Inflammatory macrophage treated with lipopolysaccharide for 4 hours (primary cell): ENCODE data around the gene CASP8.
A peak's percentile ranks its signal among the peaks of the same experiment; 100 is the strongest.

Experiments
- DNase-seq: peaks from one replicate; pipeline ENCODE4 v3.0.0-alpha.2; 2020

The CASP8 gene

DNA sequence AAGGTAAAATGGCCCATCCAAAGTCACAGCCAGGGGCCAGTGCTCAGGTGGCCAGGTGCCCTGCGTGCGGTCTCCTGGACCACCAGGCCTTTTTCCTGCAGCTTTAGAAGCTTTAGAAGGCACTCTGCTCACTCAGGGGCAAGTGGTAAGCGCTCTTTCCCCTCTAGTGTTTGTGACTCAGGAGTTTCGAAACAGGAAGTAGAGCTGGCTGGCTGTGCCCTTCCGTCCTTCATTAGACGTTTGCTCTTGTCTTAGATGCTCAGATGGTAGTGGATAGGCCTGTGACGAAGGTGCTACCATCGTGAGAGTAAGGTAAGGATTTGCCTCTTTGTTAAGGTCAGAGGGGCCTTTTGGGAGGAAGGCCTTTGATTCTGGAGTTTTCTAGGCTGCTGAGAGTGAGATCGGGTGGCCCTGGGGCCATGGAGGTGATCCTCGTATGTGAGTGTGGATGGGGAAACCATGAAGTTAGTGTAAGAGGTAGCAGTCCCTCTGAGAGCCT, at the start of gene CASP8:
Gene CASP8 (plus strand): TSS at position 235 of the 499 bp plus-strand sequence. CDS start 5,951 bp downstream, outside the sequence.
- peak; percentile 86 for DNase-seq

DNA sequence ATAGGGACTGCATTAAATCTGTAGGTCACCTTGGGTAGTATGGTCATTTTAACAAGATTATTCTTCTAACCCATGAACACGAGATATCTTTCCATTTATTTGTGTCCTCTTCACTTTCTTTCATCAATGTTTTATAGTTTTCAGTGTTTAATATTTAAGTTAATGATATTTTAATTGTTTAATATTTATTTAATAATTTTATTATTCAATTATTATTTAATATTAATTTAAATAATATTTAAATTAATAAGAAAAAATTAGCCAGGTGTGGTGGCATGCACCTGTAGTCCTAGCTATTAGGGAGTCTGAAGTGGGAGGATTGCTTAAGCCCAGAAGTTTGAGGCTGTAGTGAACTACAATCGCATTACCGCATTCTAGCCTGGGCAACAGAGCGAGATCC, 44.4 kb upstream of the CASP8 start:
- DNase-seq = no peak

DNA sequence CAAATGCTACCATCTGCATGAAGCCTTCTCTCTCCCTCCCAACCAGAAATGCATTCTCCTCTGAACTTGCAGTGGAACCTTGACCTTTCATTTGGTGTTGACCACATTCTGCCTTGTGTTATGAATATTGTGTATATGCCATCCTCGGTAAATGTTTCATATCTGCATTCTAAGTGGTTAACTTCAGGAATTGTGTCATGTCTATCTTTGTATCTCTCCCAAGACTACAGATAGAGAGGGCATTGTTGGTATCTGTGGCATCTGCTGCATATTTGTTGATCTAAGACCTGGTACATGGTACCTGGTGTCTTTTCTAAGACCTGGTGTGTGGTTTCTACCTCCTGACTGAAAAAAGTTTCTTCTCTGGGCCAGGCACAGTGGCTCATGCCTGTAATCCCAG, 43.4 kb upstream of the CASP8 start:
- DNase-seq = no peak

DNA sequence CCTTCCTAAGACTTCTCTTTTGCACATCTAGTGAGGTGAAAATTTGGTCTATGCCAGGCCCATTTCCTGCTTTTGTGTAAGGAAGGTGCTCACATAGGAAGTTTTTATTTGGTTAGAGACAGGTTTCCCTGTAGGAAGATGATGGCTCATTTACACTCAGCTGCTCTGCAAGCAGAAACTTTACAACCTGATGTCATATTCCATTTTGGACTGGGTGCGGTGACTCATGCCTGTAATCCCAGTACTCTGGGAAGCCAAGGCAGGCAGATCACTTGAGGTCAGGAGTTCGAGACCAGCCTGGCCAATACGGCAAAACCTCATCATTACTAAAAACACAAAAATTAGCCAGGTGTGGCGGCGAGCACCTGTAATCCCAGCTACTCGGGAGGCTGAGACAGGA, 41.6 kb upstream of the CASP8 start:
- DNase-seq = peak; percentile 40

DNA sequence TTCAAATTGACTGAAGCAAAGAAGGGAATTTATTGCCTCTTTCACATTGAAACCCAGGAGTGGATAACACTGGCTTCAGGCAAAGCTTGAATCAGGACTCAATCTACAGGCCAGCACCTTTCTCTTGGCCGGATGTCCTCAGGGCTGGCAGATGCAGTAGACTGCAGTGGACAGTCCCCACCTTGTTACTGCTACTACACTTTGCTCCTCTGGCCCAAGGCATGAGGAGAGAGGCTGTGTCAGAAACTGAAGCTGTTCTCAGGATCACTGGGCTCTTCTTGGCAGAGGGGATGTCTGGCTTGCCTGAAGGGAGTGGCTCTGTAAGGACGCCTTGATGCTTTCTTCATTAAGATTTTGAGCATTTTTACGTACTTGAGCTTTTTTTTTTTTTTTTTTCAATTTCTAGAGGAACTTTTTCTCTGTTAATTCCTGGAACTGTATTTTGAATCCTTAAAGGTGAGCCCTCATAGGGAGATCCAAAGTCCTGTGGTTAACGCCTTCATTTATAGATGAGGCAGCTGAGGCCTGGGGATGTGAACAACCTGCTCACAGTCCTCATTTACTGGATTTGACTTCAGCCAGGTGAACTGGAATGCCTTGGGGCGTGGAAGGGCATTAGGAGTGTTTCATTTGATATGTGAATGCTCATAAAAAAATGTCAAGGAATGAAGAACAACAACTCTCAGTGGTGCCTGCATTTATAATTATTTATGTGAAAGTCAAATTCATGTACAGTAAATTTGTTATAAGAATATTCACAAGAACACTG, 40.8 kb upstream of the CASP8 start:
- no peak for DNase-seq

DNA sequence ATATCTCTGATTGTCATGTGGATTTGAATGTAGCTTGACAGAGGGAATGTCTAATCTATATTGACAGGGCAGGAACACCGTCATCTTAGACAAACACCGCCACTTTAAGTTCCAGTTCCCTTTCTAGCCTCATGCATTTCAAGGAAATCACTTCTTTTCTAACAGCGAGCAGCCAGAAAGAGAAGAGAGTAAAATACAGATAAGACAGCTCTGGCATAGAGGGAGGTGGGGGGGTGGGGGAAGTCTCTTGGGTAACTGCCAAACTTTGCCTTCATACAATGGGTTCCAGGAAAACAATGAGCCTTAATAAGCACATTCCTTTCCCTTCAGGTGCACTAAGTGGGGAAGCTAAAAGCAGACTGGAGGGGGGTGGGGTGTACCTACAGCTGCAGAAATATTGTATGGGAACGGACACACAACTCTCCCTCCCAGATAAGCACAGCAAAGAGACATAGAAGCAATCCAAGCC, 40.2 kb upstream of the CASP8 start:
- DNase-seq = peak; percentile 36

DNA sequence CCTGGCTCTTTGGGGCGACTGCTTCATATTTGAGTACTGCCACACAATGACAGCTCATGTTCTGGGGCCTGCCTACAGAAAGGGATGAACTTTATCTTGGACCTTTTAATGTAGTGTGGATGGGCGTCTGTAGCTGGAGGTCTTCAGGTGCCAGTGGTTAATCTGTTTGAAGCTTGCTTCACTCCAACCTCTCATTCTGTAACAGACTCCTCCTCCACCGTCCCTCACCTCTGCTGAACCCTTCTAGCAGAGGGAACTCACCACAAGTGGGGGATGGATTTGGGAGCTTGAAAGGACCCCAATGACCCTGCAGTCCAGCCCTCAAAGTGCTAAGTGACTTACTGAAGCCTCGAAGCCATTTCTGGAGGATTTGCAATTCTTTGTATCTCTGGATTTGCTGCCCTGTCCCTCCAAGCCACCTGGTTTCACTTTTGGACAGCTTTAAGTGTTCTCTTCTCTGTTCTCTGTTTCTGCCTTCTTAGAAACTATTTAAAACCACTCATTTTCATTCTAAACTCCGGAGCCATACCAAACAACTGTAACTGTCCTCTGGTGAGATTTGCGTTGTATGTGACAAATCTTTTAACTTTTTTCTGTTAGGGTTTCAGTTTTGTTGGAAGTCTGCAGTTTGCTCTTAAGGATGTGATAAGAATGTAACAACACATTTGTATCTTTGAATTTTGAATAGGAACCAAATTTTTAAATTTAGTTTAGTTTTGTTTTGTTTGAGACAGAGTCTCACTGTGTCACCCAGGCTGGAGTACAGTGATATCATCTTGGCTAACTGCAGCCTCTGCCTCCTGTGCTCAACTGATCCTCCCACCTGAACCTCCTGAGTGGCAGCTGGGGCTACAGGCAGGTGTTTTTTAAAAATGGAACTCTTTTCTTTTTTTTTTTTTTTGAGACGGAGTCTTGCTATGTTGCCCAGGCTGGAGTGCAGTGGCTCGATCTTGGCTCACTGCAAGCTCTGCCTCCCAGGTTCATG, 37.0 kb upstream of the CASP8 start:
- DNase-seq = no peak

DNA sequence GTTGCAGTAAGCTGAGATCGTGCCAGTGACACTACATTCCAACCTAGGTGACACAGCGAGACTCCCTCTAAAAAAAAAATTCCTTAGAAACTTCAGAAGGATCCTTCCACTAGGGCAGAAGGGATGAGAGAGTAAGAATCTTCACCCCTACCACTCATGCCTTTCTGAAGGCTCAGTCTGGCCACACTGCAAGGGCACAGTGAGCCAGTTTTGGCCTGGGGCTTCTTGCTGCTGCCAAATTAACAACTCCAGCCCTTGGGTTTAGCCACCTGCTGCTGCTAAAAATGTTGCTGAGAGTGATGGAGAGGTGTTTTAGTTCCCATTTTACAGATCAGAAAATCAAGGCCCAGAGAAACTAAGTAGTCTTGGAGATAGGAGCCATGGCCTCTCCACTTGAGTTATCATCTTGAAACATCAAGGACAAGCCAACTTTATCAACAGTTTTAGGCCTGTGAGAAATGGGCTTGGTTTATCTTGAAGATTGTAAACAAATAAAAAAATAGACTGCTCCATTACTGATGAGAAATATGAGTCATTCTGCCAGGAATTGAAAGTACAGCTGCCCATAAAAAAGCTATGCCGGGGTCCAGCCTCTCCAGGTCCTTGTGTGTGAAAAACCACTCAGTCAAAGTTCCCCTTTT, 31.9 kb upstream of the CASP8 start:
- peak; percentile 64 for DNase-seq

DNA sequence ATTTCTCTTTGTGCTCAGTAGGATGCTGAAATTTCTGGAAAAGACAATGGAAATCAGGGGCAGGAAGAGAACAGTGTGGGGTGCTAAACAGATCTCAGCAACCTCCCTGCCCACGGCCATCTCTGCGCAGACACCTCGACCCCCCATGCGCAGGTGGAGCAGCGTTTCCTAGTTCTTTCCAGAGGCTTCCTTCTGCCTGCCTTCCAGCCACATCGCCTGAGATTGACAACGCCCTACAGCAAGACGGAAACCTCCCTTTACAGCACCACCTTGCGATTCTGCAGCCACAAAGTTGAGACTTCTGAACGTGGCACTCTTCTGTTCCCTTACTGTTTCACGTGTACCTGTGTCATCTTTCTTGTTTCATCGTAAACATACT, 31.4 kb upstream of the CASP8 start:
- no peak for DNase-seq

DNA sequence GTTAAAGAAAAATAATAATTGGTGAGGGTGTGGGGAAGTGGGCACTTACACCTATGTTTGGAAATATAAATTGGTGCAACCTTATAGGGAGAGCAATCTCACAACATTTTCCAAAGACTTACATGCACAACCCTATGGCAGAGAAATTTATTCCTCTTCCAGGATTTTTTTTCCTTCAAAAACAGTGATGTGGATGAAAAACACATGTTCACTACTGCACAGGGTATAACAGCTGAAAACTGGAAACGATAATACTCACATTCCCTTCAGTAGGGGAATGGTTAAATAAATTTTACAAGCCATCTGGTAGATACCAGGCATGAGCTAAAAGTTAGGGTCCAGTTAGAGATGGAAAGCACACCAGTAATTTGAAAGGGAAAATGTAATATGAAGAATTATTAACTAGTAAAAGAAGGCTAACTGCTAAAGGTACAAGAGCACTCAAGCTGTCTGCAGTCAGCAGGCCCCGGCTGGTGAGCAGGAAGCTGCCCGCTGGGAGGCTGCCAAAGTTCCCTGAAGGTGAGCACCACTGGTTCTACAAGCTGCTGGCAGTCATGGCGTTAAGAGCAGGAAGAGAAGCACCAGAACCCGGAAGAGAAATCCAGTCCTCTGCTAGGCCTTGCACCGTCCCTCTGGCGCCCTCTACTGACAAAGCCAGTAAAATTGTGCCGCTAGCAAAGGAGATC, 28.4 kb upstream of the CASP8 start:
- DNase-seq = peak; percentile 95

DNA sequence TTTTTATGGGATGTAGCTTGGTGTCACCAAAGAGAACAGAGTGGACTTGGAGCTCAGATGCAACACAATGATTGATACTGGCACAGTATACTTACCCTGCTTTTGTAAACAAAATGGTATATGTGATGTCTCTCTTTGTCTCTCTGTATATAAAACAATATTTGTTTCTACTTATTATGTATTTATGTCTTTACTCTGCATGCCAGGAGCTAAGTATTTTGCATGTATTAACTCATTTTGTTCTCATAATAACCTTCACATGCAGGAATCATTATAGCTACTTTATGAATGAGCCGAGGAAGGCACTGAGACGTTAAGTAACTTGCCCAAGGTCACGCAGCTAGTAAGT, 27.9 kb upstream of the CASP8 start:
- no peak for DNase-seq

DNA sequence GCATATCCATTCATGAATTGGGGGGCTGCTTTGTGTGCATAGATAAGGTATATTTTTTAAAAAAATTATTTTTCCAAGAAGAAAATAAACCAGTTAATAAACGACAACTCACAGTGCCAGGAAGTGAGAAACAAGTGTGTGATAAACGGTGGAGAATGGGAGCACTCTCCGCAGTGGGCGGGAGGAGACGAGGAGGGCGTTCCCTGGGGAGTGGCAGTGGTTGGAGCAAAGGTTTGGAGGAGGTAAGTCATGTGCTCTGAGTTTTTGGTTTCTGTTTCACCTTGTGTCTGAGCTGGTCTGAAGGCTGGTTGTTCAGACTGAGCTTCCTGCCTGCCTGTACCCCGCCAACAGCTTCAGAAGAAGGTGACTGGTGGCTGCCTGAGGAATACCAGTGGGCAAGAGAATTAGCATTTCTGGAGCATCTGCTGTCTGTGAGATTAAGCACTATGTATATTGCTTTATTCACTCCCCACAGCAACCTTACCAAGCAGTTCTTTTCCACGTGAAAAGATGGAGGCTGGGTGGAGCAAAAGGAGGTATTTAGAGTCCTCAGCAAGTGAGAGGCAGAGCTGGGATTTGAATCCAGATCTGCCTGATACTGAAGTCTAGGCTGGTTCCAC, 27.0 kb upstream of the CASP8 start:
- DNase-seq = peak; percentile 96

DNA sequence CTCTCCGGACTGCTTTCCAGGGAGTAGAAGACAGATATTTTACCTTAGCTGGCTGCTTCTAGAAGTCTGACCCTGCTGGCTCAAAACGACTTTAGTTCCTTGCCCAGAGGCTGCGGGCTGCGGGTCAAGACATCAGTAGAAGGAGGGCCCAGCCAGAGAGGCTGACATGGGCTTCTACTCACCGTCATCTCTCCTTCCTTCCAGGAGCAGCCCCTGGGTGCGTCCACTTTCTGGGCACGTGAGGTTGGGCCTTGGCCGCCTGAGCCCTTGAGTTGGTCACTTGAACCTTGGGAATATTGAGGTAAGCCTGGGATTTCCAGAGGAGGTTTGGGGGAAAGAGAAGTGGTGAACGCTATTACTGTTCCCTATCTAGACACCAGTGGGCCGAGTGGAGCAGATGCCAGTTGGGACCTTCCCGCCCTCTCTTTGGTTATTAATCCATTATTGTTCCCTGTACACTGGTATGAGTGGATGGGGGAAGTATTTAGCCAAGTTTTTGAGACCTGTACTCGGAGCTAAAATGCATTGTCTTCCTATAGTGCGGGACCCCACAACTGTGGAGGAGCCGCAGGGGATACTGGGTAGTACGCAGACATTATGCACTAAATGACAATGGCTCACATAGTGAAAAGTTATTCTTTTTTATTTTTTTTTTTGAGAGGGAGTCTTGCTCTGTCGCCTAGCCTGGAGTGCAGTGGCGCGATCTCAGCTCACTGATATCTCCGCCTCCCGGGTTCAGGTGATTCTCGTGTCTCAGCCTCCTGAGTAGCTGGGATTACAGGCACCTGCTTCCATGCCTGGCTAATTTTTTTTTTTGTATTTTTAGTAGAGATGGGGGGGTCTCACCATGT, 26.3 kb upstream of the CASP8 start:
- DNase-seq = peak; percentile 61

DNA sequence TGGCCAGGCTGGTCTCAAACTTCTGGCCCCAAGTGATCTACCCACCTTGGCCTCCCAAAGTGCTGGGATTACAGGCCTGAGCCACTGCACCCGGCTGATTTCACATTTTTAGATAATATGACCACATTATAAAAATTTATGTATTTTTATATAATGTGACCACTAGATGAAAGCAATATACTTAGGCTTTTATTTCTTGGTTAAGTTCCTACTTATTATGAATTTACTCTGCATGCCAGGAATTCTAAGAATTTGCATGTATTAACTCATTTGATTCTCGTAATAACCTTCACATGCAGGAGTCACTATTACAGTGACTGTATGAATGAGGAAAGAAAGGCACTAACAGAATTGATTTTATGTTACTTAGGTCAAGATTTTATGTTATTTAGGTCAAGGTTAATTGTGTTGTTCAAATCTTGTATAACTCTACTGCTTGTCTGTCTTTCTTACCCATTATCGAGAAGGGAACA, 25.6 kb upstream of the CASP8 start:
- peak; percentile 52 for DNase-seq

DNA sequence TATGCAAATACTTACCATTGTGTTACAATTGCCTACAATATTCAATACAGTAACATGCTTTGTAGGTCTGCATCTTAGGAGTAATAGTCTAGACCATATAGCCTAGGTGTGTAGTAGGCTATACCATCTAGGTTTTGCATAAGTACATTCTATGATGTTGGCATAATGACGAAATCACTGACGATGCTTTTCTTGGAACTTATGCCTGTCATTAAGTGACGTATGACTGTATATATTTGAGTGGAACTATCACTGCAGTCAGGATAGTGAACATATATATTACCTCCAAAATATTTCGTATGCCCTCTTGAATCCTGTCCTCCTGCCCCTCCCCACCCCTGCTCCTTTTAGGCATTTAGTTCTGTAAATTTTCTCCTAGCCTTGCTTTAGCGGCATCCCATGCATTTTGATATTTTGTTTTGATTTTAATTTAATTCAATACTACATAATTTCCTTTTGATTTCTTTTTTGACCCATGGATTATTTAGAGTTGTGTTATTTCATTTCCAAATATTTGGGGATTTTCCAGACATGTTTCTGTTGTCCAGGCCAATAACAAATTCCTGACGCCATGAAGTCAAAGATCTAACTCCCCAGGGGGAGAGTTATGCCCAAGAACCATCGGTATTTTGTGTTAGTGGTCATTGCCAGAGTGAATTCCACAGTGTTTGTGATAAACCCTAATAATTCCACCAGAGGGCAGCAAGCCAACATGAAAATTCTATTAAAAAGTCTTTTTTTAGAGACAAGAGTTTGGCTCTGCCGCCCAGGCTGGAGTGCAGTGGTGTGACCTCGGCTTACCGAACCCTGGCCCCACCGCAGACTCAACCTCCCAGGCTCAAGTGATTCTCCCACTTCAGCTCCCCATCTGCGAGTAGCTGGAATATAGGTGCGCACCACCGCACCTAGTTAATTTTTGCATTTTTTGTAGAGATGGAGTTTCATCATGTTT, 24.2 kb upstream of the CASP8 start:
- peak; percentile 81 for DNase-seq

DNA sequence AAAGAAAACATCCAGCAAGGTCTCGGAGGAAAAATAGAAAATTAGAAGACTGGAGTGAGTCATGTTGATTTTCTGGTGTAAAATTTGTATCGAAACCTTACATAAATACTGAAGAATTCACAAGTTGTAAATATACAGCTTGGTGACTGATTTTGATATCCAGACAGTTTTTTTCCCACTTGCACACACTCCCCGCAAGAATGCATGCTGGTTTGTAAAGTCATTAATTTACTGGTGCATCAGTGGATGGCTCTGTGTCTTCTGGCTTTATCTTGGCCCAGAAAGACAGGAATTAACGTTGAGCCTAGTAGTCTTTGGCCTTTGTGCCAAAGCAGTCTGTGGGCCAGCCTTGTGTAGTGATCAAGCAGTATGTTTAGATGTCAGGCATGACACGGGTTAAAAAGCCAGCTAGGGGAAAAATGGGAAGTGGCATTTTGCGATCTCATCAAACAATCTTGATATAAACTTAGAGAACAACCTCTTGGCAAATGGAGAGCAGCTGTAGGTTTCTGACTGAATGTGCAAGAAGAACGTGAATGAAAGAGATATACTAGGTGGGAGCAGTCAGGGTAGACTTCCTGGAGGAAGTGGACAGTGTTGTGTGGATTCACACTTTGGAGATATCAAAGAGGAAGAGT, 22.7 kb upstream of the CASP8 start:
- peak; percentile 56 for DNase-seq

DNA sequence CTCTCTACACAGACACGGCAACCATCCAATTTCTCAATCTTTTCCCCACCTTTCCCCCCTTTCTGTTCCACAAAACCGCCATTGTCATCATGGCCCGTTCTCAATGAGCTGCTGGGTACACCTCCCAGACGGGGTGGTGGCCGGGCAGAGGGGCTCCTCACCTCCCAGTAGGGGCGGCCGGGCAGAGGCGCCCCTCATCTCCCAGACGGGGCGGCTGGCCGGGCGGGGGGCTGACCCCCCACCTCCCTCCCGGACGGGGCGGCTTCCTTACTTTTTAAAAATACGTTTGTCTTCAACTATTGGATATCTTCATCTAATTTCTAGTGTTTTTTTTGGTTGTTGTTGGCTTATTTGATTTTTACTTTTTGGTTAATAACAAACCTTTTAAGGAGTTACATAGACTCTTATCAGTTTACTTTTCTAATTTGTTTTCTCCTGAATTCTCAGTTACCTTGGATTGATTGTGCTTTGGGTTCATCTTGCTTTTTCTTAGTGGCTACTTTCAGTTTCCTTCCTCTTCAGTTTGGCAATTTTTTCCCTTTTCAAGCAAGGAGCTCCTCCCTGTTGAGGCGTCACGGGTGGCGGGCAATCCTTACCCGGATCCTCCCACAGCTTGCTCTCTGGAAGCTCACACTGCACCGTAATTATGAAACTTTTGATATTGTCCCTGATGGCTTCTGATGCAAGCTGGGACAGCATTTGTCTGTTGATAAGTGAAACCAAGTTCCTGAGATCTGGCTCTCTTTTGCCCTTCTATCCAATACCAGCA, 21.0 kb upstream of the CASP8 start:
- DNase-seq = peak; percentile 99

DNA sequence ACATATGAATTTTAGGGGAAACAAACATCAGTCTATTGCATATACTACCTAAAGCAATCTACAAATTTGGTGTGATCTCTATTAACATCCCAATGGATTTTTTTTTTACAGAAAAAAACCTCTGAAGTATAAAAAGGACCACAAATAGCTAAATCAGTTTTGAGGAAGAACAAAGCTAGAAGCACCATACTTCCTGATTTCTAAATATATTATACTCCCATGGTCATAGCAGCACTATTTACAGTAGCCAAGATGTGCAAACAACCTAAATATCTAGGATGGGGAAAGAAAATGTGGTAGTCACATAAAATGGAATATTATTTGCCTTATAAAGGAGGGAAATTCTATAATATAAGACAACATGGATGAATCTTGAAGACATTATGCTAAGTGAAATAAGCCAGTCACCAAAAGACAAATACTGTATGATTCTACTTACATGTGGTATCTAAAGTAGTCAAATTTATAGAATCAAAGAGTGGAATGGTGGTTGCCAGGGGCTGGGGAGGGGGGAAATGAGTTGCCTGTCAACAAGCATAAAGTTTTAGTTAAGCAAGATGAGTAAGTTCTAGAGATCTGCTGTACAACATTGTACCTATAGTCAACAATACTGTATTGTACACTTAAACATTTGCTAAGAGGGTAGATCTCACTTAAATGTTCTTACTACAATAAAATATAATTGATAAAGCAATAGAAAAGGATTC, 17.6 kb upstream of the CASP8 start:
- peak; percentile 36 for DNase-seq
